CD4-positive, CD25-positive, alpha-beta regulatory T cell (primary cell): ENCODE results near the gene EIF5A2. TPM values are rescaled to one million over a fixed set of nuclear protein-coding genes. Genes with fewer than 3 reads are reported as not detected.

Source experiments
- ATAC-seq, 2 donors: fragments of 150-1000 bp; cut with Tn5 transposase; one replicate each; pipeline ENCODE4 v1.10.0; 2021; ENCODE audit warnings: low read depth in 2 of 2, moderate number of reproducible peaks in 2 of 2, moderate library complexity in 1 of 2
- DNase-seq, 3 donors: peaks; one replicate each; pipeline versions ENCODE4 v3.0.0 to v3.0.0-alpha.2; 2012 to 2022; ENCODE audit warnings: mixed read lengths in 1 of 3
- H3K27ac ChIP-seq: one replicate; pipeline ENCODE4 v1.7.0; 2013; ENCODE audit warnings: mild to moderate bottlenecking, low read length; ENCODE audit not compliant: insufficient read depth, poor library complexity, severe bottlenecking
- H3K27me3 ChIP-seq: one replicate; pipeline ENCODE4 v1.7.0; 2013; ENCODE audit warnings: low read length; ENCODE audit not compliant: control insufficient read depth, insufficient read depth
- H3K36me3 ChIP-seq: one replicate; pipeline ENCODE4 v1.7.0; 2013; ENCODE audit warnings: mild to moderate bottlenecking, low read length, moderate library complexity; ENCODE audit not compliant: control insufficient read depth, insufficient read depth
- H3K4me1 ChIP-seq: 2 replicates; pipeline ENCODE4 v1.7.0; 2013; ENCODE audit warnings: mild to moderate bottlenecking, low read length; ENCODE audit not compliant: insufficient read depth, control insufficient read depth, poor library complexity, severe bottlenecking
- H3K4me3 ChIP-seq: one replicate; pipeline ENCODE4 v1.7.0; 2013; ENCODE audit warnings: low read depth, mild to moderate bottlenecking, low read length, moderate library complexity
- H3K9me3 ChIP-seq, 2 experiments: 1 replicate in 1 of 2; 2 replicates in 1 of 2; pipeline ENCODE4 v1.7.0; 2013; ENCODE audit warnings: low read length in 2 of 2, mild to moderate bottlenecking in 1 of 2, moderate library complexity in 1 of 2; ENCODE audit not compliant: control insufficient read depth in 2 of 2
- H3K27ac Mint-ChIP-seq, 3 donors: one replicate each; pipeline ENCODE4 v1.8.0; 2020 to 2022; ENCODE audit warnings: mild to moderate bottlenecking in 3 of 3, mixed read lengths in 3 of 3, moderate library complexity in 2 of 3
- H3K27me3 Mint-ChIP-seq: one replicate; pipeline ENCODE4 v1.8.0; 2022; ENCODE audit warnings: mild to moderate bottlenecking, mixed read lengths
- H3K36me3 Mint-ChIP-seq: one replicate; pipeline ENCODE4 v1.8.0; 2020; ENCODE audit warnings: mixed read lengths
- H3K4me1 Mint-ChIP-seq, 4 donors: one replicate each; pipeline ENCODE4 v1.8.0; 2020 to 2022; ENCODE audit warnings: mixed read lengths in 4 of 4, mild to moderate bottlenecking in 1 of 4
- H3K4me3 Mint-ChIP-seq, 4 donors: one replicate each; pipeline ENCODE4 v1.8.0; 2020 to 2022; ENCODE audit warnings: mild to moderate bottlenecking in 4 of 4, mixed read lengths in 4 of 4, moderate library complexity in 3 of 4
- H3K9me3 Mint-ChIP-seq, 7 donors: one replicate each; pipeline ENCODE4 v1.8.0; 2020 to 2022; ENCODE audit warnings: mixed read lengths in 7 of 7, mild to moderate bottlenecking in 3 of 7, moderate library complexity in 2 of 7
- polyA plus RNA-seq, 4 donors: library from polyadenylated mRNA; unstranded; fragments of 300-500 nt; fragmentation: Illumina TruSeq; gene quantifications; one replicate each; pipeline ENCODE4 v1.2.3, GENCODE V29; 2021
- total RNA-seq: library from RNA; stranded (reverse); gene quantifications from one replicate; pipeline ENCODE4 v1.2.3, GENCODE V29; 2022

The EIF5A2 gene
- total and polyA plus RNA-seq, 5 donors from 2014 or later, result 8.0 to 22.1 (median 14.0) TPM

GRCh38 chr3:170876537-170876936, 31.9 kb downstream of the EIF5A2 start:
- H3K27ac ChIP-seq, result no peak overlapping the region
- H3K4me1 Mint-ChIP-seq, result no peaks in the 10 kb centered on the region

GRCh38 chr3:170869645-170870593, 38.5 kb downstream of the EIF5A2 start, which contains the start of gene RPL22L1:
Gene RPL22L1, minus strand, starts transcription at chr3:170870195. Its CDS starts 28 bp downstream, at chr3:170870167.
- H3K27me3 ChIP-seq, result no peaks in the 10 kb centered on the region
- Mint-ChIP-seq H3K27ac (peak within 1 kb of the TSS; percentile 95 to 99 (median 99)), H3K27me3 (peaks cover 7% of the 10 kb centered on the region), H3K4me3 (peak within 1 kb of the TSS; percentile 95 to 98 (median 96)), H3K9me3 (peaks cover 0 to 3% (median 0%) of the 10 kb centered on the region in 7 donors), H3K36me3 (peaks cover 17% of the 10 kb centered on the region), H3K4me1 (peaks cover 11 to 41% (median 23%) of the 10 kb centered on the region in 4 donors)
- H3K27ac ChIP-seq, result peak within 1 kb of the TSS; percentile 88
- H3K4me1 ChIP-seq, result peaks cover 33% of the 10 kb centered on the region
- H3K4me3 ChIP-seq, result peak within 1 kb of the TSS; percentile 89
- peaks cover 28% of the 10 kb centered on the region for H3K36me3 ChIP-seq
- peak; percentile 95 to 96 for ATAC-seq
- peak; percentile 89 to 98 (median 93) for DNase-seq
- H3K9me3 ChIP-seq, result no peaks in the 10 kb centered on the region

More at GRCh38 chr3:170876537-170876936, 31.9 kb downstream of the EIF5A2 start:
- H3K9me3 ChIP-seq, result no peaks in the 10 kb centered on the region
- H3K27me3 ChIP-seq, result no peaks in the 10 kb centered on the region
- Mint-ChIP-seq H3K36me3 (no peaks in the 10 kb centered on the region), H3K27ac (no peak overlapping the region), H3K4me3 (no peak overlapping the region), H3K27me3 (peaks cover 17% of the 10 kb centered on the region), H3K9me3 (peaks cover 0 to 4% (median 0%) of the 10 kb centered on the region in 7 donors)
- no peaks in the 10 kb centered on the region for H3K4me1 ChIP-seq
- no peak for ATAC-seq
- DNase-seq, result no peak
- no peak overlapping the region for H3K4me3 ChIP-seq
- H3K36me3 ChIP-seq, result no peaks in the 10 kb centered on the region

- no peaks in the 10 kb centered on the region for H3K9me3 ChIP-seq
- Mint-ChIP-seq H3K9me3 (peaks cover 0 to 3% (median 0%) of the 10 kb centered on the region in 7 donors), H3K4me1 (peaks cover 15 to 41% (median 25%) of the 10 kb centered on the region in 4 donors), H3K36me3 (peaks cover 23% of the 10 kb centered on the region), H3K27me3 (peaks cover 4% of the 10 kb centered on the region), H3K4me3 (peak overlapping the region; percentile 95 to 98 (median 96)), H3K27ac (peak overlapping the region; percentile 95 to 99 (median 99))
- H3K36me3 ChIP-seq, result peaks cover 31% of the 10 kb centered on the region
- DNase-seq (peak in 2 of 3 donors; percentile 11 to 22), ATAC-seq (no peak)
- H3K27me3 ChIP-seq, result no peaks in the 10 kb centered on the region
- H3K27ac ChIP-seq, result peak overlapping the region; percentile 88
- H3K4me1 ChIP-seq, result peaks cover 33% of the 10 kb centered on the region
- peak overlapping the region; percentile 89 for H3K4me3 ChIP-seq
Measured at GRCh38 chr3:170869239-170869590, 39.2 kb downstream of the EIF5A2 start.

- Histone ChIP-seq H3K4me1 (peaks cover 33% of the 10 kb centered on the region), H3K4me3 (peak overlapping the region; percentile 89), H3K27me3 (no peaks in the 10 kb centered on the region), H3K36me3 (peaks cover 31% of the 10 kb centered on the region), H3K9me3 (no peaks in the 10 kb centered on the region), H3K27ac (peak overlapping the region; percentile 88)
- ATAC-seq (no peak), DNase-seq (no peak)
- peak overlapping the region; percentile 95 to 98 (median 96) for H3K4me3 Mint-ChIP-seq
- no peaks in the 10 kb centered on the region for H3K27me3 Mint-ChIP-seq
- peaks cover 23% of the 10 kb centered on the region for H3K36me3 Mint-ChIP-seq
- peak overlapping the region; percentile 88 to 99 (median 95) for H3K27ac Mint-ChIP-seq
- peaks cover 15 to 41% (median 25%) of the 10 kb centered on the region in 4 donors for H3K4me1 Mint-ChIP-seq
- H3K9me3 Mint-ChIP-seq, result no peaks in the 10 kb centered on the region
Measured at GRCh38 chr3:170868577-170869238, 39.7 kb downstream of the EIF5A2 start.

GRCh38 chr3:170867143-170867937, 41.1 kb downstream of the EIF5A2 start:
- Mint-ChIP-seq H3K27ac (peak overlapping the region; percentile 11 to 78 (median 47)), H3K9me3 (no peaks in the 10 kb centered on the region), H3K27me3 (no peaks in the 10 kb centered on the region), H3K36me3 (peaks cover 30% of the 10 kb centered on the region), H3K4me1 (peaks cover 15 to 41% (median 25%) of the 10 kb centered on the region in 4 donors), H3K4me3 (peak overlapping the region; percentile 40 to 45 (median 42))
- Histone ChIP-seq H3K9me3 (no peaks in the 10 kb centered on the region), H3K27ac (peak overlapping the region; percentile 88), H3K36me3 (peaks cover 31% of the 10 kb centered on the region), H3K4me3 (peak overlapping the region; percentile 89), H3K27me3 (no peaks in the 10 kb centered on the region), H3K4me1 (peaks cover 33% of the 10 kb centered on the region)
- ATAC-seq (no peak), DNase-seq (peak in 1 of 3 donors; percentile 21)

GRCh38 chr3:170866499-170866898, 41.9 kb downstream of the EIF5A2 start:
- peaks cover 15 to 41% (median 25%) of the 10 kb centered on the region in 4 donors for H3K4me1 Mint-ChIP-seq
- ATAC-seq (no peak), DNase-seq (no peak)
- H3K36me3 Mint-ChIP-seq, result peaks cover 30% of the 10 kb centered on the region
- Histone ChIP-seq H3K27me3 (no peaks in the 10 kb centered on the region), H3K4me1 (peaks cover 33% of the 10 kb centered on the region), H3K27ac (peak overlapping the region; percentile 26), H3K36me3 (peaks cover 31% of the 10 kb centered on the region), H3K4me3 (no peak overlapping the region), H3K9me3 (no peaks in the 10 kb centered on the region)
- H3K27me3 Mint-ChIP-seq, result no peaks in the 10 kb centered on the region
- peak overlapping the region in 1 of 4 donors; percentile 79 for H3K4me3 Mint-ChIP-seq
- peak overlapping the region in 2 of 3 donors; percentile 6 to 11 for H3K27ac Mint-ChIP-seq
- H3K9me3 Mint-ChIP-seq, result no peaks in the 10 kb centered on the region
